Measurements from ENCODE around the gene AP2A2.

The AP2A2 gene

GRCh38 chr11:996681-997080, 71.0 kb downstream of the AP2A2 start:
- DNase-seq (ENCODE audit: low spot score), result no peak

GRCh38 chr11:997907-998306, 72.2 kb downstream of the AP2A2 start:
- DNase-seq (ENCODE audit: low spot score), result no peak

DNA sequence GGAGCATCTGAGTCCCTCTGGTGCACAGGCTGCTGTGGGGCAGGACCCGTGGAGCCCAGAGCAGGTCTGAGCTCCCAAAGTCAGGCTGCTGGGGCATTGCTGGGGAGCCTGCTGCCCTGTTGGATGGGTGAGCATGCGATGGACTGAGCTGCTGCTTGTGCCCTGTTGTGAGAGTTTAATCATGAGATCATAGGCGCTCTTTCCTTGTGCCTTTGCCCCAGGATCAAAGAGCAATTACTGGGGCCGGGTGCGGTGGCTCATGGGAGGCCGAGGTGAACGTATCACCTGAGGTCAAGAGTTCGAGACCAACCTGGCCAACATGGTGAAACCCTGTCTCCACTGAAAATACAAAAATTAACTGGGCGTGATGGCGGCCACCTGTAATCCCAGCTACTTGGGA, 73.3 kb downstream of the AP2A2 start:
- DNase-seq (ENCODE audit: low spot score), result no peak

DNA sequence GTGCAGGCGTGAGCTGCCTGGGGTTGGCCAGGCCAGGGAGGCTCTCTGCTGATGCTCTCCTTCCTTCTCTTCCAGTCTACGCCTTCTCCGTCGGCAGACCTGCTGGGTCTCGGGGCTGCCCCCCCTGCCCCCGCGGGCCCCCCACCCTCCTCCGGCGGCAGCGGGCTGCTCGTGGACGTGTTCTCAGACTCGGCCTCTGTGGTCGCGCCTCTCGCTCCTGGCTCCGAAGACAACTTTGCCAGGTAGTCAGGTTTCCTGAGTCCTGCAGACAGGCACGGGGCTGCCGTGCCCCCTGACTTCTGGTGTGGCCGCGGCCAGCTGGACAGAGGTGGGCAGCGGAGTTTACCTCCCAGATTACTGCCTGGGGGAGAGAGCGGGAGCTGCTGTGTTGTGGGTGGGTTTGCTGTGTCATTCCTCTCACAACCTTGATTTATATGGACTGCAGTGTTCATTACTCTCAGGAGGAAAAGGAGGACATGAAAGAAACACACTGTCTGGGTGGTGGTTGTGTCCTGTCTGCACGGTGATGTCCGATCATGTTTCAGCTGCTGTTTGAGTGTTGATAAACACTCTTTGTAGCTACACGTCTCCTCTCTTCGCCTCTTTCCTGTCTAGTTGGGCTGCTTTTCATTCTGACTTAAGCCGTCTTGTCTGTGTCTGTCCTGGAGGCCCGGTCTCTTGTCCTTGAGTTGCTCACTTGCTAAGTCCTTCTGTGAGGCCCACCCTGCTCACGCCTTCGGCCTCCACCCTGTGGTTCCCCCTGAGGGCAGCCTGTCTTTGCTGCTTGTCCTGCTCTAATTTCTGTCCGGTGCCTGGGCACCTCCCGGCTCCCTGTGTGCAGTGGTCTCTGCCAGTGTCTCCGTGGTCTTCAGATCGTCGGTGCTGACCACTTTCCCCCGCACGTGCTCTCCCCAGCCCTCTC, 74.9 kb downstream of the AP2A2 start:
- DNase-seq (ENCODE audit: low spot score), result no peak

DNA sequence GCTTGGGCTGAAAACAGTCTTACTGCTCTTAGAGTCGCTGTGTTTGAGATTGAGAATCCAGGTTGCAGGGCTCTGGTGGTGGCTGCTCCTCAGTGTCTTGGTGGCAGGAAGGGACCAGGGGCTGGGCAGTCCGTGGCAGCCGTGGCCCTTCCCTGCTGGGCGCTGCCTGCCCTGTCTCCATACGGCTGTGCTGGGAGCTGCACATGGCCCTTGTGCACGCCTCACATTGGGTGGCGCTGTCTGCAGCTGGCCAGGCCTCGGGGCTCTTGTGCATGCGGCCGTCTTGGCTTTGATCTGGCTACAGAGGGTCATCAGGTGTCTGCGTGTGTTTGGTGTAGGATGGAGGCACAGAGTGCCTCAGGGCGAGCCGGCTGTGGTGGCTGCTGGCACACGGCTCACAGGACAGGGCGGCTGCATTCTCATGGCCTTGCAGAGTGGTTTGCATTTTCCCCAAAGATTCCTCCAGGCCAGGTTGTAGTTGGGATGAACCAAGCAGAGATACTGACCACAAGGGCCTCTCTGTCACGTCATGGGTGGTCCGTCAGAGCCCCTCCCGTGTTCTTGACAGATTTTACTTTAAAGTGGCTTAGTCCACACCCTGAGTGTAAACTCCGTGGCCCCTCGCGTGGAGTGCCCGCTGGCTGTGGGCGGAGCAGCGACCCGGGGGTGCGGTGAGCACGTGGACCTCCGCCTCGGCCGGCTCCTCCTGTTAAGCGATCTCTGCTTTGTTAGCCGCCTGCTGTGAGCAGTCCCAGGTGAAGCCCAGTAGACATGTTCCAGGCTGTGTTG, 76.1 kb downstream of the AP2A2 start:
- DNase-seq (ENCODE audit: low spot score), result no peak

DNA sequence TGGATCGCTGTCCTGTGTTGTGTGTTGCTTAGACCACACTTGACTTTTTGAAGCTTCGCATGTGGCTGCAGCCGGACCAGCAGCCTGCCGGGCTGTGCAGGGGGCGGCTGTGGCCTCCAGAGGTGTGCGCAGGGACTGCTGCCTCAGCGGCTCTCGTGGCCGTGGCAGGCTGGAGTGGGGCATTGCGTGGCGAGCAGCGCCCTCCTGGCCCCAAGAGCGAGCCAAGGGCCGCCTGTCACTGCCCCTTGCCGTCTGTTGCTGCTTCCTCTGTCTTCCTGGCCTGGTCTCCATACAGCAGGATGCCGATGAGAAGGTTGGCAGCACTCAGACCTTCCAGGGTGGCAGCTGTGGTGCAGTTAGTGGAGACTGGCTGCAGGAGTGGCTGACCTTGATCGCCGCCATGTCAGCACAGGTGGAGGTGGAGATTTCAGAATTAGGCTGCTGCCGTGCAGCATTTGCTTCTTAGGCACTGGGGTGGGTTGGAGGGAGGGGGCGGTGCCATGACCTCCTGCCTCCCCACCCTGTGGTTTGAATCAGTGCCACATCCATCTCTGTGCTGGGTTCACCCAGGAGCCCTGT, 76.8 kb downstream of the AP2A2 start:
- no peak for DNase-seq (ENCODE audit: low spot score)

GRCh38 chr11:1003159-1003558, 77.5 kb downstream of the AP2A2 start:
- no peak for DNase-seq (ENCODE audit: low spot score)

DNA sequence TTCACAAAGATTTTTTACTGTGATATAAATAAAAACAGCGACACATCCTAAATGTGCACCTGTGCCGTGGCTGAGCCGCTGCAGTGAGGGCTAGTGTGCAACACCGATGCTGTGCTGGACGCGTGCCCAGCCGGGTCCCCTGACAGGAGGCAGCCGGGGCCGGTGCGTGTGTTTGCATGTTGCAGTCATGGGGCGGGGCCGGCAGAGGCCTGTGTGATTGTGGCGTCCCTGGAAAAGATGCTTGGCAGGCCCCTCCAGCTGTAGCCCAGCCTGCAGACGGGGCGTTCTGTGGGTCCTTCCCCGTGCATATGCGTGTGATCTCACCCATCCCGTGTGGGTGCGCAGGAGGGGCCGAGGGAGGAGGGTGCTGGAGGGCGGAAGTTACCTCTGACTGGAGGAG, 80.3 kb downstream of the AP2A2 start:
- DNase-seq (ENCODE audit: low spot score), result no peak

- DNase-seq (ENCODE audit: low spot score), result no peak
Observed at GRCh38 chr11:1006762-1007161, 81.1 kb downstream of the AP2A2 start.

DNA sequence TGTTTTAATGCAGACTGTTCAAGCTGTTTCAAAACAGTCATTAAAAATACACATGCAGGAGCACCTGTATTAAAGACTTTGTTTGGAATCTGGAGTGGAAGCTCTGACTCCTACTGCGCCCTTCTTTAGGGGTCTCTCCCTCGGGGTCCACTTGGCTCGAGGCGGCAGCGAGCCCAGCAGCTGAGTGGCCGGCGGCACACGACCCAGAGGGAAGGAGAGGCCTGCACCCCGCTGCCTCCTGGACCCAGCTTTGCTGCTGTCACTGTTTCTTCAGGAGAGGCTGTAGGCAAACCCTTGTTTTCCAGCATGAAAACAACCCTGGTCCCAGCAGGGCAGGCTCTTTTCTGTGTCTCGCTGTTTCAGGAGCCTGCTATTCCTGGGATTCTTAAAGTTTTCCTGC, 81.6 kb downstream of the AP2A2 start:
- DNase-seq (ENCODE audit: low spot score), result no peak

DNA sequence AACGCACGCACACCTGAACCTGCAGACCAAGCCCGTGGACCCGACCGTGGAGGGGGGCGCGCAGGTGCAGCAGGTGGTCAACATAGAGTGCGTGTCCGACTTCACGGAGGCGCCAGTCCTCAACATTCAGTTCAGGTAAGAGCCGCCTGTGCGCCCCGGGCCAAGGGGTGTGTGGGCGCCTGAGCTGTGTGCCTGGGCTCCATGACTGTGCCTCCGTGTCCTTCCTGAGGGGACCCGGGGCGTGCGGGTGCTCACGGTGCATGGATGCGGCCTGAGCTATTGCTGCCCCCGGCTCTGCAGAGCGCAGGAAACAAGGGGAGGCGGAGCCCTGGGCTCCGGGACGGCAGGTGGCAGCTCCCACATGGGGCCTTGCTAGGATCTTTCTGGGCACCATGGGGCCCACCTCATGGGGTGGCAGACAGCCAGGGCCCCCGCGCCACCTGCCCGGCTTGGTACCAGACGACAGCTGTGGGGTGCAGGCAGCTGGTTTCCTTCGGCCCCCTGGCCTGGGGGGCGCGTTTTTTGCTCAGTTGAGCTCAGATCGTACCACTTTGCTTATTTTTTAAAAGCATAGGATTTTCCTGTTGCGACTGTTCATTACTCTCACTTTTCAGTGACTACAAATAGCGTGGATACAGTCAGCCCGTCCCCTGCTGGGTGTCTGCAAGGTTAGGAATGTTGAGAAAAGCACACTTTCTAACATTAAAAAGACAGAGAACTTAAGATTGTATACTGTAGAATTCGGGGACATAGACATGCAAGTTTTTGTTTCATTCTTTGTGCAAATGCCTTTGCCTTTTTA, 82.5 kb downstream of the AP2A2 start:
- no peak for DNase-seq (ENCODE audit: low spot score)

DNA sequence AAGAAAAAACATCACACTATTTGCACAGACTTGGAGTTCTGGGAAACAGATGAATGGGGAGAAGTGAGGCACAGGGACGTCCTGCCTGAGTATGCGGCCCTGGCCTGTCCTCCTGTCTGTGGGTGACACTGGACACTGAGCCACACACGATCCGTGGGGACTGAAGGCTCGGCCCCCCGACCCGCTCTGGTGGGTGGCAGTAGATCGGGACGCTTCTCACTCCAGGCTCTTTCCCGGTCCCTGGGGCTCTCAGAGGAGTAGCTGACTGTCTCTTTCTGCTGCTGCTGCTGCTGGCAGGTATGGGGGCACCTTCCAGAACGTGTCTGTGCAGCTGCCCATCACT, 83.1 kb downstream of the AP2A2 start:
- no peak for DNase-seq (ENCODE audit: low spot score)

DNA sequence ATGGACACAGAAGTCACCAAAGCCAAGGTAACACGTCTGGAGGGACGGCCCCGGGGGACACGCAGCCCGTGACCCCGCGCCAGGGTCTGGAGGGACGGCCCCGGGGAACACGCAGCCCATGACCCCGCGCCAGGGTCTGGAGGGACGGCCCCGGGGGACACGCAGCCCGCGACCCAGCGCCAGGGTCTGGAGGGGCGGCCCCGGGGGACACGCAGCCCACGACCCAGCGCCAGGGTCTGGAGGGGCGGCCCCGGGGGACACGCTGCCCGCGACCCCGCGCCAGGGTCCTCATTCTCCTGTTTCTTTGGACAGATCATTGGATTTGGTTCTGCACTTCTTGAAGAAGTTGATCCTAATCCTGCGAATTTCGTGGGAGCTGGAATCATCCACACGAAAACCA, 83.7 kb downstream of the AP2A2 start:
- no peak for DNase-seq (ENCODE audit: low spot score)

DNA sequence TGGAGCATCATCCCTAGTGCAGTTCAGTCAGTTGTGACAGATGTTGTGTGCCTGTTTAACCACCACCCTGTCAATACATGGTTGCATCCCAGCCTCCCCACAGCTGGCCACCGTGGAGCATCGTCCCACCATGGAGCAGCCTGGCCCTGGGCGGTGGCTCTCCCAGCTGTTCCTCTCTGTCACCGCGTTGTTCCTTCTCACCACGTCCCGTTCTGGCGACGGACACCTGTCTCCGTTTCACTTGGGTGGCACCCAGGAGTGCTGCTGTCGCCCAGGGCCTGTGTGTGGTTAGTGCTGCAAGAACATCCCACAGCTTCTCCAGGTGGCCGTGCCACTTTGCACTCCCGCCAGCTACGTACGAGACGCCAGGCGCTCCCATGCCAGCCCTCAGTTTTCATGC, 84.3 kb downstream of the AP2A2 start:
- DNase-seq (ENCODE audit: low spot score), result no peak

- DNase-seq (ENCODE audit: low spot score), result no peak
Observed at GRCh38 chr11:1010551-1011319, 85.1 kb downstream of the AP2A2 start.

DNA sequence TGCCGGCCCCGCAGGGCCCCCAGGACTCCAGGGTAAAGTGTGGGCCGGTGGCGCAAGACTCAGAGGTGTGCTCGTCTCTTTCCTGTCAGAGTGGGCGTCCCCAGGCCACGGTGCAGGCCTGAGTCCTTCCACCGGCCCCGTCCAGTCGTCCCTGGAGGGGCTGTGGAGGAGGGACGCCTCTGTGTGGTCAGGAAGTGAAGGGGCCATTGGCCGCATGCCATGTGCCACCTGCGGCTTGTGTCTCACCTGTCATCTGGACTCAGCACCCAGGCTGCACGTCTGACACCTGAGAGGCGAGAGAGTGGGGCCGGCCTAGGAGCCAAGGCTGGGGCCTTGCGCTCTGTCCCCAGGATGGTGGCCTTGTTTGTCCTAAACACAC, 85.6 kb downstream of the AP2A2 start:
- no peak for DNase-seq (ENCODE audit: low spot score)

DNA sequence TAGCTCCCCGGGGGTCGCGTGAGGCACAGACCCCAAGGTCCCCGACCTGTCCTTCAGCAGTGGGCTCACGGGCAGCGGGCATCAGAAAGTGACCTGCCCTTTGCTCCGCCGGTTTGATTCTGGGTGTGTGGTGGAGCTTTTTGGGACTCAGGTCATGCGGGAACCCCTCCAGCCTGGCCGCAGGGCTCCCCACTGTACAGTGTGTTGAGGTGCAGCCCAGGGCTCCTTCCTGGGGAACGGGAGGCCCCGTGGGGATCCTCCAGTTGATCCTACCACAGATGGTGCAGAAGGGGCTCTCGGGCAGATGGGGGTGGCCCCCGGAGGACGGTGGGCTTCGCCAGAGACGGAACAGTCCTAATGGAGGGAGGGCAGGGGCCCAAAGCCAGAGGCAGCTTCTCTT, 86.6 kb downstream of the AP2A2 start:
- DNase-seq (ENCODE audit: low spot score), result no peak

DNA sequence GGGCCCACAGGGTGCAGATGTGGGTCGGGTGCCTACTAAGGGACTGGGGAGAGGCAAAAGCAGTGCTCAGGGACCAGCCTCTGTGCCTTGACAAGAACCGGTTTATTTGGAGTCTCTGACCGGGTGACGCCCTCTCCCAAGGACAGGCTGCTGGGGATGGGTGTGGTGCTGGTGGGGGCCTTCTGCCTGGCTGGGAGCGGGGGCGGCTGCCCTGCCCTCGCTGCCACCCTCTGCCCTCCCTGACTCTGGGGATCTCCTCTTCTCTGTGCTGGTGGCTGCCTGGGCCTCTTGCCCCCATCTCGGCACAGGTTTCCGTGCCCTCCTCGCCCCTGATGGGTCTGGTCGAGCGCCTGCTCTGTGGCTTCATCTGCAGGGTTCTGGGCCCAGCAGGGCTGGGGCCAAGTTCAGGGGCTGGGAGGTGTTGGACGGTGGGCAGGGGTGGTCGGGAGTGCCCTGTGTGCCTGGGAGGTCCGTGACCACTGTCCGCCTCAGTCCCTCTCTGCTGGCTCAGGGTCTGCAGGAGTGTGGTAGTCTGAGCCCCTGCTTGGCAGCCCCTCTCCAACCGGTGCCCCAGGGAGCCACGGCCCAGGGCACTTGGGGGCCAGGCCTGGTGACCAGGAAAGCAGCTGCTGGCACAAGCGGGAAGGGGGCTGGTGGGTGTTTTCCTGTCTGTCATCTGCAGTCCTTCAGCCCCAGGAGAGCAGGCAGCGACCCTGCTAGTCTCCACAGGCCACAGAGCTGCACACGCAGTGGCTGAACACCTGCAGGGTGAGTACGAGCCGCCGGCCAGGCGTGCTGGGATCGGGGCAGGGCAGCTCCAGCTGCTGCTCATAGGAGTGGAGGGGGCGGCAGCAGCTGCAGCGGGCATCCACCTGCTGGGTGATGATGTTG, 87.3 kb downstream of the AP2A2 start:
- DNase-seq (ENCODE audit: low spot score), result no peak

DNA sequence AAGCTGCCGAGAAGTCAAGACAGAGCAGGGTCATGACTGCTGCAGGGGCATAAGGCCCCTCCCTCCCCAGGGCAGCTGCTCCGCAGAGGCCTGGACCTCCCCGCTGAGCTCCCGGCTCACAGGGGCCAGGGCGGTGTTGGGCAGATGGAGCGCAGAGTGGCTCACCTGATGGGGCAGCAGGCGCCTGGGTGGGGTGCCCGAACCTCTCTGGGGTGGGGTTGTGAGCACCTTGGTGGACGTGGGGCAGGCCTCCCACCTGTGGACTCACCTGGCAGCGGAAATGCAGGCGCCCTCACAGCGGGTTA, 87.9 kb downstream of the AP2A2 start:
- DNase-seq (ENCODE audit: low spot score), result no peak

DNA sequence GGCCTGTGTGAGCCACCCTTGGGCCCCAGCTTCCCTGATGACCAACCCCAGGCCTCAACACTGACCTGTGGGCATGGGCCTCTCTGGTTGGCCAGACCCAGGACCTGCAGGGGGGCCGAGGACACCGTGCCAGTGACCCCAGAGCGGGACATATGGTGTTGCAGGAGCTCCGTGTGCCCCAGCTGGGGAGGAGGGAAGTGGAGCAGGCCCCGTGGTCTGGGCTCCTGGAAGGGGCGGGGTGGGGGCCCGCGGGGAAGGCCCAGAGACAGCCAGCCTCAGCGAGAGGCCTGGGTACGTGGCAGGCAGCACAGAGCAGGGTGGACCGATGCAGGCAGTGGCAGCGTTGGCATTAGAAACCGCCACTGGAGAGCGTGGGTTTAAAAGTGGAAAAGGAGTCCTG, 88.6 kb downstream of the AP2A2 start:
- DNase-seq (ENCODE audit: low spot score), result no peak

GRCh38 chr11:1015064-1015463, 89.4 kb downstream of the AP2A2 start:
- no peak for DNase-seq (ENCODE audit: low spot score)
